C4-2B (cell line): ENCODE measurements around the gene TTK.

Experiments used
- CTCF ChIP-seq: fragments of 450-650 bp; conservative IDR thresholded peaks from 2 replicates; pipeline ENCODE4 v1.5.1; 2017; ENCODE audit warnings: mild to moderate bottlenecking
- ZFX ChIP-seq: fragments of 450-650 bp; IDR thresholded peaks from 2 replicates; pipeline ENCODE4 v1.6.1; 2017

GRCh38 chr6:79985128-79985527 lies 19.3 kb upstream of the TTK start:
- TF ChIP-seq CTCF (no peak), ZFX (no peak)
